Neural progenitor cell (in vitro differentiated cells): Measurements from ENCODE around the gene DCST1. TPM values are rescaled to one million over a fixed set of nuclear protein-coding genes. Genes with fewer than 3 reads are reported as not detected.

ENCODE experiments used
- DNase-seq: peaks from one replicate; pipeline ENCODE4 v3.0.0-alpha.2; 2016; ENCODE audit warnings: low spot score
- H2AFZ ChIP-seq: fragments of 200-600 bp; sonication (generic); replicated peaks from 2 replicates; pipeline ENCODE4 v1.6.1; 2016; ENCODE audit warnings: antibody characterized with exemption
- H3F3A ChIP-seq: fragments of 200-600 bp; sonication (generic); 2 replicates; pipeline ENCODE4 v1.6.1; 2016; ENCODE audit warnings: antibody characterized with exemption, low read depth
- H3K27ac ChIP-seq: fragments of 200-600 bp; sonication (generic); 2 replicates; pipeline ENCODE4 v1.5.1; 2016; ENCODE audit warnings: mild to moderate bottlenecking
- H3K27me3 ChIP-seq: fragments of 200-600 bp; sonication (generic); 2 replicates; pipeline ENCODE4 v1.6.1; 2016; ENCODE audit warnings: mild to moderate bottlenecking, moderate library complexity
- H3K36me3 ChIP-seq: fragments of 200-600 bp; sonication (generic); 2 replicates; pipeline ENCODE4 v1.5.1; 2016
- H3K4me1 ChIP-seq: fragments of 200-600 bp; sonication (generic); 2 replicates; pipeline ENCODE4 v1.6.1; 2016; ENCODE audit warnings: mixed run types
- H3K4me2 ChIP-seq: fragments of 200-600 bp; sonication (generic); 2 replicates; pipeline ENCODE4 v1.6.1; 2016
- H3K4me3 ChIP-seq: fragments of 200-600 bp; sonication (generic); 2 replicates; pipeline ENCODE4 v1.5.1; 2016
- H3K79me2 ChIP-seq: fragments of 200-600 bp; sonication (generic); 2 replicates; pipeline ENCODE4 v1.6.1; 2016; ENCODE audit warnings: low read depth
- H3K9ac ChIP-seq: fragments of 200-600 bp; sonication (generic); 2 replicates; pipeline ENCODE4 v1.6.1; 2016
- H3K9me3 ChIP-seq: fragments of 200-600 bp; sonication (generic); 2 replicates; pipeline ENCODE4 v1.5.1; 2016; ENCODE audit warnings: low read depth
- H4K20me1 ChIP-seq: fragments of 200-600 bp; sonication (generic); 2 replicates; pipeline ENCODE4 v1.6.1; 2016; ENCODE audit warnings: low read depth
- H3K27ac Mint-ChIP-seq: 3 replicates; pipeline ENCODE4 v1.8.0; 2021; ENCODE audit warnings: mixed read lengths
- H3K27me3 Mint-ChIP-seq: 2 replicates; pipeline ENCODE4 v1.8.0; 2022; ENCODE audit warnings: low read depth, mild to moderate bottlenecking, inconsistent platforms, moderate library complexity, mixed read lengths; ENCODE audit not compliant: insufficient read depth
- H3K36me3 Mint-ChIP-seq: 3 replicates; pipeline ENCODE4 v1.8.0; 2021; ENCODE audit warnings: mixed read lengths
- H3K4me1 Mint-ChIP-seq: 3 replicates; pipeline ENCODE4 v1.8.0; 2021; ENCODE audit warnings: mixed read lengths
- H3K4me3 Mint-ChIP-seq: 3 replicates; pipeline ENCODE4 v1.8.0; 2021; ENCODE audit warnings: mild to moderate bottlenecking, moderate library complexity, mixed read lengths
- H3K9me3 Mint-ChIP-seq: 3 replicates; pipeline ENCODE4 v1.8.0; 2020; ENCODE audit warnings: mixed read lengths
- EZH2 ChIP-seq: fragments of 200-600 bp; sonication (generic); IDR thresholded peaks from 2 replicates; pipeline ENCODE4 v1.6.1; 2017; ENCODE audit warnings: antibody characterized with exemption, mild to moderate bottlenecking, moderate library complexity
- EZH2phosphoT487 ChIP-seq: fragments of 200-600 bp; sonication (generic); IDR thresholded peaks from 2 replicates; pipeline ENCODE4 v1.6.1; 2017; ENCODE audit warnings: antibody characterized with exemption
- total RNA-seq: library from RNA; depleted of rRNA; stranded (reverse); fragments of >200 nt; gene quantifications from 2 replicates; pipeline ENCODE4 v1.2.3, GENCODE V29; 2015; ENCODE audit warnings: low replicate concordance
- TF ChIP-seq, protein P1 (sequence below): fragments of 200-600 bp; sonication (generic); IDR thresholded peaks from 2 replicates; pipeline ENCODE4 v1.5.1; 2017; ENCODE audit warnings: antibody characterized with exemption, mild to moderate bottlenecking

The DCST1 gene
- total RNA-seq, 1 donor from 2014 or later = not detected

DNA sequence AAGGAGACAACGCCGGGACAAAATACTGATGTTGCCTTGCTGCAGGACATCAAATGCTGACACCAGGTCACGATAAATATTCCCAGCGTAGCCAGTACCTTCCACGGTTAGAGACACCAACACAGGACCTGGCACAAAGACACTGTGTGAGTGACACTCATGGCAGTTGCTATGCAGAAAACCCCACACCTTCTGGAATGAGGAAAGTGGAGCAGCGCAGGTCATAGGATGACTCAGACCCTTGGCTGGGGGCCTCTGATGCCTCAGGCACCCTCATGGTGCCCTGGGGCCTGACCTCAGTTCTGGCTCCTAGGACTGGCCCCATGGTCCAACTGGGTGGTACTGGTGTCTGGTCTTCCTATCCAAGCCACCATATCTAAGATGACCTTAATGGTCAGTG is 7.0 kb upstream of the DCST1 start:
- no peak overlapping the region for H3K4me2 ChIP-seq
- H3K4me3 ChIP-seq = no peak overlapping the region
- no peaks in the 10 kb centered on the region for H4K20me1 ChIP-seq
- TF ChIP-seq EZH2phosphoT487 (no peak), EZH2 (no peak)
- TF ChIP-seq, protein P1, sequence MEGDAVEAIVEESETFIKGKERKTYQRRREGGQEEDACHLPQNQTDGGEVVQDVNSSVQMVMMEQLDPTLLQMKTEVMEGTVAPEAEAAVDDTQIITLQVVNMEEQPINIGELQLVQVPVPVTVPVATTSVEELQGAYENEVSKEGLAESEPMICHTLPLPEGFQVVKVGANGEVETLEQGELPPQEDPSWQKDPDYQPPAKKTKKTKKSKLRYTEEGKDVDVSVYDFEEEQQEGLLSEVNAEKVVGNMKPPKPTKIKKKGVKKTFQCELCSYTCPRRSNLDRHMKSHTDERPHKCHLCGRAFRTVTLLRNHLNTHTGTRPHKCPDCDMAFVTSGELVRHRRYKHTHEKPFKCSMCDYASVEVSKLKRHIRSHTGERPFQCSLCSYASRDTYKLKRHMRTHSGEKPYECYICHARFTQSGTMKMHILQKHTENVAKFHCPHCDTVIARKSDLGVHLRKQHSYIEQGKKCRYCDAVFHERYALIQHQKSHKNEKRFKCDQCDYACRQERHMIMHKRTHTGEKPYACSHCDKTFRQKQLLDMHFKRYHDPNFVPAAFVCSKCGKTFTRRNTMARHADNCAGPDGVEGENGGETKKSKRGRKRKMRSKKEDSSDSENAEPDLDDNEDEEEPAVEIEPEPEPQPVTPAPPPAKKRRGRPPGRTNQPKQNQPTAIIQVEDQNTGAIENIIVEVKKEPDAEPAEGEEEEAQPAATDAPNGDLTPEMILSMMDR = no peak
- H3K9me3 ChIP-seq = no peaks in the 10 kb centered on the region
- peaks cover 5% of the 10 kb centered on the region for H3K4me1 Mint-ChIP-seq
- no peak overlapping the region for H3K9ac ChIP-seq
- H3K27ac Mint-ChIP-seq = no peak overlapping the region
- H3K4me3 Mint-ChIP-seq = no peak overlapping the region
- no peak for DNase-seq
- no peaks in the 10 kb centered on the region for H3K27me3 ChIP-seq
- no peak overlapping the region for H2AFZ ChIP-seq
- H3K9me3 Mint-ChIP-seq = no peaks in the 10 kb centered on the region
- H3K79me2 ChIP-seq = no peaks in the 10 kb centered on the region
- H3F3A ChIP-seq = no peaks in the 10 kb centered on the region
- peaks cover 14% of the 10 kb centered on the region for H3K27me3 Mint-ChIP-seq
- H3K36me3 ChIP-seq = no peaks in the 10 kb centered on the region
- H3K27ac ChIP-seq = no peak overlapping the region
- H3K36me3 Mint-ChIP-seq = no peaks in the 10 kb centered on the region
- H3K4me1 ChIP-seq = no peaks in the 10 kb centered on the region

DNA sequence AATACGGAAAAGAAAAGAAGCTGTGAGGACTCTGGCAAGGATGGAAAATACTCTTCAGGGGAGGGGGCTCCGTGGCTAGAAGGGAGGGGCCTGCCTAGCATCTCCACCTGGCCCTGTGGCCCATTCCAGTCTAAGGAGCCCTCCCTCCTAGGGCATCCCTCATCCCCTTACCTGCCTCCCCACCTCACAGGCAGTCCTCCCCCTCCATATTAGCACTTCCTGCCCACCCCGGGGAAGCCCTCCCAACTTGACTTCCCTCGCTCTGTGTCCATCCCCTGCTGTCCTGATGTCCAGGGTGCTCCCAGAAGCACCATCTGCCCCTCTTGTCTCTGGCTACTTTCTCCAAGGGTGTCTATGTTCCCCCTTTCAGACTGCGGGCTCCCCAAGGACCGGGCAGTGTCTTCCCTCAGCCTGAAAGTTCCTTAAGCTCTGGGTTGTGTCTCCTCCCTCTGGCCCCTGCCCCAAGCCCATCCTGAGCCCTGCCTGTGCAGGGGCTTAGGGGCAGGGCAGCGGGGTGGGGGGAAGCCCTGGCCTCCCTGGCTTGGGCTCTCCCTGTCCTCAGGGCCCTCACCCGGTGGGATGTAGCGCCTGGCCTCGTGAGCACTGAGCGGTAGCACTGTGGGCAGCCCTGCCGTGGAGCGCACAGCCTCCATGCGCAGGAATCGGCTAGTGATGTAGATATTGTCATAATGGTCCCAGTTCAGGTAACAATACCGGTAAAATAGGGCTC is 3.9 kb upstream of the DCST1 start:
- peaks cover 8% of the 10 kb centered on the region for H3K27me3 Mint-ChIP-seq

DNA sequence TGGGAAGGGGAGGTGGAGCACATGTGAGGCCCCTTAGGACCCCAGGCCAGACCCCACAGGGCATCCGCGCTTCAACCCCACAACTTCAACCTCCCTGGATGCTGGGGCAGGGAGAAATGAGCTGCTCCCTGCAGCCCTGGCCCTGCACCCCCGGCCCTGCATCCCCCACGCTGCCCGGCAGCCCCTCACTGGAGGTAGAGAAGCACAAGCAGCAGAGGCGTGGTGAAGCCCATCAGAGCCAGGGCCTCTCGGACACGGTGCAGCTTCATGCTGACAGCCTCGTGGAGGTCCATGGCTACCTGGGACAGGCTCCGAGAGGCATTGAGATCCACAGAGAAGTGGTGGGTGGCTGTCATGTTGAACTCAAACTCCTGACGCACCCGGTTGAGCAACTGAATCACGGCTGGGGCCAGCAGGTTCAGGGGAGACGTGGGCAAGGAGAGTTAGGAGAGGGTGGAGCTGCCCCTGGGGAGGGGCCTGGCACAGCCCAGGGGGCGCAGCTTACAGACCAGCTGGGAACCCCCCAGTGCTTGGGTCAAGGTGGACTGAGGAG is 3.3 kb upstream of the DCST1 start:
- Histone ChIP-seq H3K27me3 (no peaks in the 10 kb centered on the region), H3K9me3 (no peaks in the 10 kb centered on the region), H3K4me3 (no peak overlapping the region), H3K79me2 (no peaks in the 10 kb centered on the region), H2AFZ (no peak overlapping the region), H3K27ac (no peak overlapping the region), H3K4me2 (no peak overlapping the region), H3K36me3 (no peaks in the 10 kb centered on the region), H3K9ac (no peak overlapping the region), H3K4me1 (no peaks in the 10 kb centered on the region), H4K20me1 (no peaks in the 10 kb centered on the region), H3F3A (no peaks in the 10 kb centered on the region)
- DNase-seq = no peak
- H3K36me3 Mint-ChIP-seq = no peaks in the 10 kb centered on the region
- H3K27me3 Mint-ChIP-seq = peaks cover 9% of the 10 kb centered on the region
- no peak overlapping the region for H3K27ac Mint-ChIP-seq
- H3K4me1 Mint-ChIP-seq = peaks cover 5% of the 10 kb centered on the region
- H3K9me3 Mint-ChIP-seq = no peaks in the 10 kb centered on the region
- H3K4me3 Mint-ChIP-seq = no peak overlapping the region
- TF ChIP-seq EZH2 (no peak), EZH2phosphoT487 (no peak)
- TF ChIP-seq, protein P1 = no peak

More for the DNA sequence above, 3.9 kb upstream of the DCST1 start:
- H3K4me1 ChIP-seq = no peaks in the 10 kb centered on the region
- no peak overlapping the region for H3K9ac ChIP-seq
- H3K4me3 ChIP-seq = no peak overlapping the region
- no peaks in the 10 kb centered on the region for H3F3A ChIP-seq
- no peaks in the 10 kb centered on the region for H3K79me2 ChIP-seq
- H4K20me1 ChIP-seq = no peaks in the 10 kb centered on the region
- H2AFZ ChIP-seq = no peak overlapping the region
- H3K27me3 ChIP-seq = no peaks in the 10 kb centered on the region
- H3K9me3 Mint-ChIP-seq = no peaks in the 10 kb centered on the region
- peaks cover 5% of the 10 kb centered on the region for H3K4me1 Mint-ChIP-seq
- H3K27ac Mint-ChIP-seq = peak overlapping the region; percentile 10
- no peaks in the 10 kb centered on the region for H3K36me3 ChIP-seq
- TF ChIP-seq EZH2phosphoT487 = no peak
- TF ChIP-seq EZH2 = no peak
- TF ChIP-seq, protein P1 = no peak
- no peak overlapping the region for H3K4me2 ChIP-seq
- no peaks in the 10 kb centered on the region for H3K36me3 Mint-ChIP-seq
- no peak overlapping the region for H3K27ac ChIP-seq
- H3K9me3 ChIP-seq = no peaks in the 10 kb centered on the region
- no peak for DNase-seq
- H3K4me3 Mint-ChIP-seq = no peak overlapping the region
